HG02943 (cell line): ENCODE results near the gene CFAP298.
"Not testable (repeated sequence)": the region's sequence is repeated elsewhere in the genome, so short reads cannot be mapped to it uniquely, and the experiment has no call there.

Experiments used
- ATAC-seq: cut with Tn5 transposase; IDR thresholded peaks from one replicate; pipeline ENCODE4 v1.9.1; 2021; ENCODE audit warnings: mild to moderate bottlenecking, low read depth, moderate library complexity; ENCODE audit not compliant: unreplicated experiment

CFAP298 gene

DNA sequence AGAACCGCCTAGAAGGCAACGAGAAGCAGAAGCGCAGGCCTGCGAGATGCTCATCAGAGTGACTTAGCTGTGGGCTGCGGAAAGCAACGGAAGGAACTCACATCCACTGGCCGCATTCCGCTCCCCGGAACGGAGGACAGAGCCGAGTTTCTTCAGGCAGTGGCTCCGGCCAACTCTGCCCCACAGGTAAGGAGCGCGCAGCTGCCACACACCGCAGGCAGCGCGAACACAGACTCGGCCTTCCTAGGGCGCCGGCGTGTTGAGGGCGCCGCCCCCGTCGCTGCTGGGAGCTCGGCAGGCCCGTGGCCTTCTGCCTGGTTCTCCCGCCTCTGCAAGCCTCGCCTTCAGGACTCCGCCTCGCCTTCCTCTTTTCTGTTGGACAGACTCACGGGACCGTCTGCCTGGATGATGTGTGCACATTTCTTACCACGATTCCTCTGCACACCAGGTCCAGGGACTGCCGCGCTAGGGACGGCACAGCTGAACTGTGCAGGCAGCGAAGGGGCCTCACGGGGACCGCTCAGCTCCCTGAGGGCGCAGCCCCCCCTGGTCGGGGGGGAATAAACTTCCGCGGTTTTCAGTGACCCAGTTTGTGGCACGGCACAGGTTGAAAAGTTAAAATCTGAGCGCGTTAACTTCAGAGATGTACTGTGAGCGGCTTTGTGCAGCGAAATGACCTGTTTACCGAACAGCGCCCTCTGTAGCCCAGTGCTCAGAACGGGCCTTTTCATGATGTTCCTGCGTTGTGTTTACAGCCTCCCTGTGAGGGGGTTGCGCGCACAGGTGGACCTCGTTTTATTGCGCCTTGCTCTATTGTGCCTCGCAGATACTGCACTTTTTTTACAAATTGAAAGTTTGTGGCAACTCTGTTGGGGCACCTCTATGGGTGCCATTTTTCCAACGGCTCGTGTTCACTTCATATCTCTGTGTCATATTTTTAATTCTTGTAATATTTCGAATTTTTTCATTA lies 42.6 kb downstream of the CFAP298 start:
- peak; percentile 95 for ATAC-seq

DNA sequence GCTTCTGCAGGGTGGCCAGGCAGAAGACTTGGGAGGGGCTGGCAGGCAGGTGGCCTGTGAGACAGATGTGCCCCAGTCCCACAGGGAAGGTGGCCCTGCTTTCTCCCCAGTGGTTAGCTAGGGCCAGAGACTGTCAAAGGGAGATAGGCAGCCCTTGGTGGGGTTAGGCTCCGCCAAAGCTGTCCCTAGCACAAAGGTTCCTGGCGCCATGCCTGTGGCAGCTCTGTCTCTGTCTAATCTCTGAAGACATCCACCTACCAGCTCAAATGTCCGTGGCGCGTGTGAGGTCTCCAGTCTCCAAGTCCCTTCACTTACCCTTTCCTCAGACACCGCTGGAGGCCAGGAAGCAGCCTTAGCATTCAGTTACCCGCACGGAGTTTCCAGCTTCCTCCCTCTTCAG lies 44.6 kb downstream of the CFAP298 start:
- ATAC-seq = no peak

DNA sequence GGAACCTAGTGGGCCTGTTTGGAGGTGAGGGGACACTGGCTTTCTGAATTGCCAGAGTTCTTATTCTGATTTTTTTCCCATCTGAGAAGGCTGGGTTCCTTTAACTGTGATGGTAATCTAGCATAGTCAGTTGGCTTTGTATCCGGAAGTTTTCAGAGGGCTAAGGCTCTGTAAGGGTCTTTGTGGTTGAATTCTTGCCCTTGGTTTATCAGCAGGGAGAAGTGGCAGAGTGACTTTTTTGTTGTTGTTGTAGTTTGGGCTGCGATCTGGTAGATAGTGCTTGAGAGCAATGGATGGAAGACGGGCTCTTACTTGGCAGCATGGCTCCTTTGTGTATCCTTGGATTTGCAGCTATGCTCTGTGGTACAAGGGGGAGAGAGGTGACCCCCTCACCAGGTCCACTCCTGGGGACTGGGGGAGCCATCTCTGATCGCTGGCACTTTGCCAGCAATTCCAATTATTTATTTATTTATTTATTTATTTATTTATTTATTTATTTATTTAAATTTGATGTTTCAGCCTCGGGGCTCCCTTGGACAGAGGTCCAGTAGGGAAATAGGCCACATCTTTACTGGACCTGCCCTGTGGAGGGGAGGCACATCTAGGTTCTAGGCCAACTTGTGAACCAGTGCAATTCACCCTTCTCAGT lies 45.3 kb downstream of the CFAP298 start:
- no peak for ATAC-seq

DNA sequence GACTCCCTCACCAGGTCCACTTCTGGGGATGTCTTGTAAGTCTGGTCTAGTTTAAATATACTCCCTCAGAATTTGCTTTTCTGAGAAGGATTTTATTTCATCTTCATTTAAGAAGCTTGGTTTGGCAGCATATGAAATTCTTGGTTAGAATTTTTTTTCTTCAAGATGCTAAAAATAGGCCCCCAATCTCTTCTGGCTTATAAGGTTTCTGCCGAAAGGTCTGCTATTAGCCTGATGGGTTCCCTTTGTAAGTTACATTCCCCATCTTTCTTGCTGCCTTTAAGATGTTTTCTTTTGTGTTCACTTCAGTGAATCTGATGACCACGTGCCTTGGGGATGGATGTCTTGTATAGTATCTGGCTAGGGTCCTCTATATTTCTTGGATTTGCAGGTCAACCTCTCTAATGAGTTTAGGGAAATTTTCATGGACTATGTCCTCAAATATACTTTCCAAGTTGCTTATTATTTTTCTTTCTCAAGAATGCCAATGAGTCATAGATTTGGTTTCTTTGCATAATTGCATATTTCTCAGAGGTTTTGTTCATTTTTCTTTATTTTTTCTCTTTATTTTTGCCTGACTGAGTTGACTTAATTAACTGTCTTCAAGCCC lies 46.2 kb downstream of the CFAP298 start:
- no peak for ATAC-seq

DNA sequence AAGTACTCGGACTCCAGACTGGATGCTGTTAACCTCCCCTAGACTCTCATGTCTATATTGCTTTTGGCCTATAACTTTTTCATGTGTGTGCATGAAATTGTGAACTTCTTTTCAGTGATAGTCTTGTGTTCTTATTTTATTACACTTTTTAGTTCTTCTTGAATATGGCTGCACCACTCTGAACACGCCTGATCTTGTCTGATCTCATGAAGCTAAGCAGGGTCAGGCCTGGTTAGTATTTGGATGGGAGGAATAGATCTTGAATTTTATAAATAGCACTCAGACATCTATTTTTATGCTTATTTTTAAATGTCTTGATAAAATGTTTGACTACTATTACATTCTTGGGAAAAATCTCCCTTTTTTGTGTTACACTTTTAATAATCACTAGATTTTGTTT lies 49.3 kb downstream of the CFAP298 start:
- no peak for ATAC-seq

DNA sequence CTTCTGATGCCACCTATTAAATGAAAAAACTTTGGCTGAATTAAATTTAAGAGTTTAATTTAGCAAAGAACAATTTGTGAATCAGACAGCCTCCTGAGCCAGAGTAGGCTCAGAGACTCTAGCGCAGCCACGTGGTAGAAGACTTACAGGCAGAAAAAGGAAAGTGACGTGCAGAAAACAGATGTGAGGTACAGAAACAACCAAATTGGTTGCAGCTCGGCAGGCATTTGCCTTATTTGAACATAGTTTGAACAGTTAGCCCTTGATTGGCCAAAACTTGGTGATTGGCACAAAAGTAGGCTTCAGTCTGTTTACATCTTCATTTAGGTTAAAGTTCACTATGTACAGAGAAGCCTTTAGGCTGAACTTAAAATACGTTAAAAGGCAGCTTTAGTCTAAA lies 49.8 kb downstream of the CFAP298 start:
- ATAC-seq = no peak

DNA sequence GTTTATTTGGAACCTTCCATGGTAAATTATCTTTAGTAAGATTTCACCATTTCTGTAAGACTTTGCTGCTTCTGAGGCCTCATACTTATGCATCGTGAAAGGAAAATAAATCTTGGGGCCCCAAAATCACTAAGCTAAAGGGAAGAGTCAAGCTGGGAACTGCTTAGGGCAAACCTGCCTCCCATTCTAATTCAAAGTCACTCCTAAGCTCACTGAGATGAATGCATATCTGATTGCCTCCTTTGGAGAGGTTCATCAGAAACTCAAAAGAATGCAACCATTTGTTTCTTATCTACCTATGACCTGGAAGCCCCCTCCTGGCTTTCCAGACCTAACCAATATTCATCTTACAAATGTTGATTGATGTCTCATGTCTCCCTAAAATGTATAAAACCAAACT lies 50.7 kb downstream of the CFAP298 start:
- ATAC-seq = not testable (repeated sequence)

DNA sequence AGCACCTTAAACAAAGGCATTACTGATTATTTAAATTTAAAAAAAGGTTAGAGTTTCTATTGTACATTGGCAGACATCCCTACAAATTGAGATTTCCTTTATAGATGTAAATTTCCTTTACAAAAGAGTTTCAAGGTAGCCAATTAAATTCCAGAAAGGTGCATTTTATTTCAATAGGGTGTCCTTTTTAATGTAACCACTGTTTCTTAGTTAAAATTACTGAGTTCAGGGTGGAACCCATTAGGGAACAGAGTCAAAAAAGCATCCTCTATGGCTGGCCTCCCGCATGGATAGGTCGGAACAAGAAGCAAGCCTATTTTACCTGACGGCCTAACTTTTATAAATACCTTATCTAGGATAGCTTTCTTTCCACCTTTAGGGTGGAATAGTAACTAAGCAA lies 51.3 kb downstream of the CFAP298 start:
- ATAC-seq = no peak

DNA sequence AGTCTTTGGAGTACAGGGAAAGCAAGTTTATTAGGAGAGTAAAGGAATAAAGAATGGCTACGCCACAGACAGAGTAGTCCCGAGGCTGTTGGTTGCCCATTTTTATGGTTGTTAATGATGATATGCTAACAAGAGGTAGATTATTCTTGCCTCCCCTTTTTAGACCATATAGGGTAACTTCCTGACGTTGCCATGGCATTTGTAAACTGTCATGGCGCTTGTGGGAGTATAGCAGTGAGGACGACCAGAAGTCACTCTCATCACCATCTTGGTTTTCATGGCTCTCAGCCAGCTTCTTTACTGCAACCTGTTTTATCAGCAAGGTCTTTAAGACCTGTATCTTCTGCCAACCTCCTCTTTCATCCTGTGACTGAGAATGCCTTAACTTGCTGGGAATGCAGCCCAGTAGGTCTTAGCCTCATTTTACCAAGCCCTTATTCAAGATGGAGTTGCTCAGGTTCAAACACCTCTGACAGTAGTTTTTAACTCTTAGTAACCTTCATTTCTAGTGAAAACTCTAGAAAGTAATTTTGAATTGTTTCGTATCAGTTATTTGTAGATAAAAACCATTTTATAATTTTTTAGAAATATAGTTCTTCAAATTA lies 53.1 kb downstream of the CFAP298 start:
- ATAC-seq = no peak

DNA sequence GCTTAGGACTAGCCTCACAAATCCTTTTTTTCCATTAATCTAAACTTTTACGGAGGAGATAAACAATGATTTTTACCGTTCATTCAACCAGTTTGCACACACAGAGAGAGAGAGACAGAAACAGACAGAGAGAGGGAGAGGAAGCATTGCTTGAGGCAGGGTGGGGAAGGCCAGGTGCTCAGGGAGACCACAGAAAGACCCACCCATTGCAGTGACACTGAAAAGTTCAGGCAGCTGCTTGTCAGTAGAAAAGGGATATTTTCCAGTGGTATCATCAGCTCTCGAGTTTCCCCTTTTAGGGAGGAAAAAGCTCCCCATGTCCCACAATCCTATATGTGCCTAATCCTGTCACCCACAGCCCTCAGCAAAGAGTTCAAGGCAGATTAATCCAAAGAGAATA lies 54.1 kb downstream of the CFAP298 start:
- no peak for ATAC-seq

DNA sequence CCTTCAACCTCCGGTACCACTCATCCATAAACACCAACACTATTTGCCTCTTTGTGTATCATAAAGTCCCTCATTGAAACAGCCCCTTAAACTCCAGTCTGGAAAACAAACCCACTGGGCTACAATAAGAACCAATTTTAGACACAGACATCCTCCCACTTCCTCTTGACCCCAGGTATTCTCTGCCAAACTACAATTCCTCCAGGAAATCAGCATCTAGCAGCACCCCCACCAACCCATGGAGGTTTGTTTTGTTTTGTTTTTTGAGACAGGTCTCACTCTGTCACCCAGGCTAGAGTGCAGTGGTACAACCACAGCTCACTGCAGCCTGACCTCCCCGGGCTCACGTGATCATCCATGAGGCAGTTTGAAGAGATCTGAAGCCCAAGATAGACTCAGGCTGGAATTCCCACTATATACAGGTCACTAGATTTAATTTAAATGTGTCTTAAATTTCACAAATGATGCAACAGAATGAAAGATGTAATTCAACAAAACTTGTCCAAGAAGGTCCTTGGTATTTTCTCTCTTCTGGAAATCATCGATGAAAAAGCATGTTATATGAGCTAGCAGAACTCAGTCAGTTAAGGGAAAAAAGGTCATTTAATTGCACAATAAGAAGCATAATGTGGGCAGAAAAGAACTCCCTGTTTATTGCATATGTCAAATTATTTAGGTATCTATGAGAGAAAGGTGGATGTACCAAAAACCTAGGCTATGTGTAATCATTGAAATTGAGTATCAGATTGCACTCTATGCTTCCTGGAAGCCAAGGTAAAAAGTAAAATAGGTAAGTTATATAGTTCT lies 57.1 kb downstream of the CFAP298 start:
- no peak for ATAC-seq

DNA sequence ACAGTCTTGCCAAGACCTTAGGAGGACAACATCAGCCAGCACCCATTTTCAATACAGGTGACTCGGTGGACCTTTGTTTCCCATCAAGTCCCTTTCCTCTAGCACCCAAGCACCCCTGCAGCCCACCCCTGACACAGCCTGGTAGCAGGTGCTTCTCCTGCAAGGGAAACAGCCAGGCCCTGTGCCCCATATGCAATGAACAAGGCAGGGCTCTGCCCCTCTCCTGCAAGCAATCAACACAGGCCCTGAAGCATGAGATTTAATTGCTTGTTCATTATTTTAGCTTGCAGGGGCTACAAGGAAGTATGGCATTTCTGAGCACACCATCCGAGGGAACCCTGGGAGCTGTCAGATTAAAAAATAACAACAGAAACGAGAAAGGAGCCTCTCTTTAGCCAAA lies 62.3 kb downstream of the CFAP298 start:
- ATAC-seq = no peak

DNA sequence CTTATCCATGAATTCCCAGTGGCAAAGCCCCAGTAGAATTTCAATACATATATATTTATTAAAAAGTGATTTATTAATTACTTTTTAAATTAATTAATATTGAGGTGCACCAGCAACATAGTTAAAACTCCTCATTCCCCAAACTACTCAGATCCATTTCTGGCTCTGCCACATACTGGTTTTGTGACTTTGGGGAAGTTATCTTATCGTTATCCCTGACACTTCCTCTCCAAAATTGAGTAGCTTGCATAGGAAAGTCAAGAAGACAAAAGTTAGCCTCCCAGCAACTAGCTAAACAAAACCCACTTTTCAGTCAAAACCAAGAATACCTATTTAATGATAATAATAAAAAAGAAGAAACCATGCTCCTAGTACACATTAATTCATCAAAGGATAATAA lies 62.7 kb downstream of the CFAP298 start:
- ATAC-seq = no peak
